Measurements from ENCODE around the gene SND1.

GRCh38 chr7:127976738-127977120 is 324.7 kb downstream of the SND1 start:
- no peak for TF ChIP-seq CTCF (IDR thresholded peaks at IDR 0.05)
- TF ChIP-seq POLR2A (IDR thresholded peaks at IDR 0.05), result no peak
